K562 (cell line): Measurements from ENCODE around the gene CMSS1. TPM values are rescaled to one million over a fixed set of nuclear protein-coding genes. Genes with fewer than 3 reads are reported as not detected.

Source experiments
- ATAC-seq: fragments of 200-7000 bp; cut with Tn5 transposase; 3 replicates; pipeline ENCODE4 v1.9.1; 2020; ENCODE audit warnings: moderate library complexity
- BruUV-seq: library from RNA; stranded (reverse); fragments of 400-500 nt; replicated peaks from 2 replicates; lab custom pipeline; 2021; lab: Mats Ljungman, UMichigan
- CTCF ChIA-PET: fragments of 300-600 bp; formaldehyde crosslinking; extraction: SDS; loops from one replicate; lab custom pipeline; 2021; ENCODE audit warnings: low intra/inter-chr PET ratio; lab: Yijun Ruan, JAX
- POLR2A ChIA-PET: fragments of 300-600, 350-650 bp; sonication (Branson Sonifier 250); formaldehyde crosslinking; extraction: SDS; loops from one replicate; lab custom pipeline; 2021; ENCODE audit warnings: antibody characterized with exemption, inconsistent platforms; lab: Yijun Ruan, JAX
- DNase-seq, 4 experiments: peaks; one replicate each; pipeline versions ENCODE4 v3.0.0 to v3.0.0-alpha.2; 2011 to 2018; ENCODE audit warnings: low spot score in 3 of 4, mixed read lengths in 3 of 4; ENCODE audit errors: extremely low read depth in 1 of 4
- FAIRE-seq: peaks from 2 replicates; lab custom pipeline; 2011; peaks lifted over from hg19 to GRCh38; lab: Jason Lieb, UNC
- H2AFZ ChIP-seq: 2 replicates; pipeline ENCODE4 v1.6.0; 2011; ENCODE audit warnings: low read depth, low read length, control low read depth, inconsistent platforms
- H3K27ac ChIP-seq: fragments of 200-600 bp; 3 replicates; pipeline ENCODE4 v1.8.0; 2011; ENCODE audit warnings: low read depth, mild to moderate bottlenecking, control low read depth, inconsistent platforms, low read length, moderate library complexity, mixed read lengths; ENCODE audit errors: extremely low read depth
- H3K27me3 ChIP-seq, 2 experiments: fragments of 300-600 bp in 1 of 2; 2 replicates in 1 of 2; 3 replicates in 1 of 2; pipeline versions ENCODE4 v1.6.0 to v1.8.0; 2011; ENCODE audit warnings: inconsistent platforms in 2 of 2, low read length in 2 of 2, mild to moderate bottlenecking in 1 of 2, mixed read lengths in 1 of 2, moderate library complexity in 1 of 2; ENCODE audit not compliant: control insufficient read depth in 2 of 2, insufficient read depth in 2 of 2
- H3K36me3 ChIP-seq: fragments of 300-600 bp; 3 replicates; pipeline ENCODE4 v1.8.0; 2011; ENCODE audit warnings: mild to moderate bottlenecking, low read length, inconsistent platforms; ENCODE audit not compliant: control insufficient read depth, insufficient read depth
- H3K4me1 ChIP-seq, 2 experiments: fragments of 200-600 bp in 1 of 2; replicated peaks in 1 of 2; 2 replicates in 1 of 2; 3 replicates in 1 of 2; pipeline versions ENCODE4 v1.5.1 to v1.8.0; 2011; ENCODE audit warnings: inconsistent platforms in 2 of 2, low read length in 2 of 2, mild to moderate bottlenecking in 1 of 2, mixed read lengths in 1 of 2, moderate library complexity in 1 of 2; ENCODE audit not compliant: control insufficient read depth in 2 of 2, insufficient read depth in 2 of 2
- H3K4me2 ChIP-seq: 2 replicates; pipeline ENCODE4 v1.6.1; 2011; ENCODE audit warnings: low read length, control low read depth, inconsistent platforms, mixed read lengths; ENCODE audit not compliant: insufficient read depth
- H3K4me3 ChIP-seq: fragments of 200-600 bp; sonication (generic), shearing (Covaris generic); 2 replicates; pipeline ENCODE4 v1.5.1; 2016; ENCODE audit warnings: control low read depth, inconsistent platforms
- H3K79me2 ChIP-seq: fragments of 200-600 bp; 3 replicates; pipeline ENCODE4 v1.8.0; 2011; ENCODE audit warnings: low read length, inconsistent platforms; ENCODE audit not compliant: control insufficient read depth, insufficient read depth
- H3K9ac ChIP-seq, 2 experiments: 2 replicates each; pipeline versions ENCODE4 v1.6.0 to v1.6.1; 2011; ENCODE audit warnings: low read depth in 2 of 2, low read length in 2 of 2, control low read depth in 1 of 2, inconsistent platforms in 1 of 2, mild to moderate bottlenecking in 1 of 2, mixed read lengths in 1 of 2; ENCODE audit not compliant: insufficient read depth in 1 of 2
- H3K9me1 ChIP-seq: one replicate; pipeline ENCODE4 v1.6.0; 2011; ENCODE audit warnings: inconsistent platforms, mild to moderate bottlenecking, low read length, moderate library complexity; ENCODE audit not compliant: control insufficient read depth, insufficient read depth
- H3K9me3 ChIP-seq: replicated peaks from 2 replicates; pipeline ENCODE4 v1.5.1; 2011; ENCODE audit warnings: low read depth, low read length, inconsistent platforms; ENCODE audit not compliant: control insufficient read depth, insufficient read depth
- H4K20me1 ChIP-seq: replicated peaks from 2 replicates; pipeline ENCODE4 v1.6.1; 2011; ENCODE audit warnings: low read length, inconsistent platforms, mixed read lengths; ENCODE audit not compliant: control insufficient read depth, insufficient read depth
- ARID4B ChIP-seq: sonication (generic); formaldehyde crosslinking; IDR thresholded peaks from 2 replicates; pipeline ENCODE4 v1.8.0; 2022; ENCODE audit warnings: mild to moderate bottlenecking, missing genetic modification reagents
- CEBPG ChIP-seq, 3 experiments: fragments of 200-800 bp in 1 of 3; sonication (Bioruptor generic) in 1 of 3; sonication (generic) in 1 of 3; formaldehyde crosslinking in 1 of 3; IDR thresholded peaks in 2 of 3; conservative IDR thresholded peaks in 1 of 3; 2 replicates each; pipeline versions ENCODE4 v1.6.1 to v1.8.0; 2016 to 2022; ENCODE audit warnings: missing compliant biosample characterization in 2 of 3, missing genetic modification characterization in 2 of 3, mild to moderate bottlenecking in 1 of 3, missing genetic modification reagents in 1 of 3
- FOXJ3 ChIP-seq: sonication (generic); formaldehyde crosslinking; IDR thresholded peaks from 2 replicates; pipeline ENCODE4 v1.4.0; 2020; ENCODE audit warnings: mild to moderate bottlenecking, missing genetic modification reagents
- GTF2E2 ChIP-seq: fragments of 200-800 bp; sonication (Bioruptor generic); IDR thresholded peaks from 2 replicates; pipeline ENCODE4 v1.6.1; 2016; ENCODE audit warnings: missing genetic modification characterization, missing compliant biosample characterization
- MTA3 ChIP-seq: fragments of 450-650 bp; formaldehyde crosslinking; IDR thresholded peaks from 2 replicates; pipeline ENCODE4 v1.6.1; 2017; ENCODE audit warnings: mild to moderate bottlenecking, borderline replicate concordance
- NBN ChIP-seq: fragments of 450-650 bp; IDR thresholded peaks from 2 replicates; pipeline ENCODE4 v1.6.1; 2016; ENCODE audit warnings: low read depth, mild to moderate bottlenecking
- NR2C2 ChIP-seq, 2 experiments: fragments of 200-800 bp in 1 of 2; sonication (Bioruptor generic) in 1 of 2; sonication (generic) in 1 of 2; formaldehyde crosslinking in 1 of 2; IDR thresholded peaks; 2 replicates each; pipeline versions ENCODE4 v1.6.1 to v1.8.0; 2016 to 2022; ENCODE audit warnings: mild to moderate bottlenecking in 1 of 2, missing compliant biosample characterization in 1 of 2, missing genetic modification characterization in 1 of 2, missing genetic modification reagents in 1 of 2
- PBX2 ChIP-seq, 2 experiments: IDR thresholded peaks in 1 of 2; conservative IDR thresholded peaks in 1 of 2; 2 replicates each; pipeline ENCODE4 v1.6.1; 2016; ENCODE audit warnings: low read depth in 2 of 2, mild to moderate bottlenecking in 1 of 2, missing compliant biosample characterization in 1 of 2, missing genetic modification characterization in 1 of 2, moderate library complexity in 1 of 2
- SIN3A ChIP-seq, 2 experiments: fragments of 150-350 bp in 1 of 2; IDR thresholded peaks; 2 replicates each; pipeline ENCODE4 v1.6.1; 2011 to 2016; ENCODE audit warnings: borderline replicate concordance in 2 of 2, low read depth in 2 of 2, low read length in 2 of 2, mild to moderate bottlenecking in 2 of 2, moderate library complexity in 2 of 2; ENCODE audit not compliant: control insufficient read depth in 1 of 2
- TAF9B ChIP-seq: fragments of 450-650 bp; IDR thresholded peaks from 2 replicates; pipeline ENCODE4 v1.6.1; 2018; ENCODE audit warnings: mild to moderate bottlenecking; ENCODE audit not compliant: partially characterized antibody
- TCF3 ChIP-seq: sonication (generic); formaldehyde crosslinking; IDR thresholded peaks from 2 replicates; pipeline ENCODE4 v1.4.0; 2020; ENCODE audit warnings: mild to moderate bottlenecking, missing genetic modification reagents
- TEAD1 ChIP-seq, 2 experiments: fragments of 450-650 bp in 1 of 2; sonication (generic) in 1 of 2; formaldehyde crosslinking; IDR thresholded peaks; 2 replicates each; pipeline versions ENCODE4 v1.4.0 to v1.8.0; 2020 to 2022; ENCODE audit warnings: mild to moderate bottlenecking in 2 of 2, missing genetic modification reagents in 1 of 2
- ZNF140 ChIP-seq: fragments of 250-450 bp; sonication (Bioruptor Pico); IDR thresholded peaks from 2 replicates; pipeline ENCODE4 v1.8.0; 2021; ENCODE audit warnings: moderate library complexity, mild to moderate bottlenecking, inconsistent platforms
- ZNF696 ChIP-seq: fragments of 250-450 bp; sonication (Bioruptor Pico); conservative IDR thresholded peaks from 2 replicates; pipeline ENCODE4 v1.4.0; 2020; ENCODE audit warnings: mild to moderate bottlenecking, moderate library complexity
- WGBS: fragments of 100-300 bp; shearing (Covaris generic); methylation state at CpG from one replicate; pipeline ENCODE4 v1.1.6; 2016; ENCODE audit warnings: low coverage, mixed read lengths; ENCODE audit not compliant: insufficient coverage; ENCODE audit errors: missing lambda C conversion rate; 5-methylcytosine and 5-hydroxymethylcytosine counted together
- in situ Hi-C: fragments of 300-500 bp; cut with MboI; formaldehyde crosslinking; loops from 4 replicates; pipeline ENCODE4 v1.15.0; 2018; ENCODE audit warnings: inconsistent platforms, mixed read lengths
- intact Hi-C: fragments of 100-400 bp; cut with micrococcal nuclease; formaldehyde crosslinking; loops from 2 replicates; pipeline ENCODE4 v1.14.2; 2022
- polyA plus RNA-seq, 8 experiments: library from polyadenylated mRNA; depleted of rRNA in 4 of 8; stranded (reverse) in 5 of 8; unstranded in 3 of 8; fragments of >200 nt; fragmentation: Nextera tagmentation in 2 of 8; fragmentation: Illumina TruSeq in 1 of 8; extraction: Ambion mirVana in 2 of 8; extraction: Trizol in 1 of 8; gene quantifications; 2 replicates each; pipeline versions ENCODE4 v1.2.1 to v1.2.3, GENCODE V29; 2011 to 2014; ENCODE audit warnings: inconsistent platforms in 1 of 8, missing spikeins in 1 of 8
- total RNA-seq, 7 experiments: library from RNA; depleted of rRNA in 6 of 7; stranded (reverse); fragments of >200 nt in 6 of 7; fragmentation: Illumina TruSeq in 2 of 7; extraction: Trizol in 2 of 7; gene quantifications; 2 replicates each; pipeline versions ENCODE4 v1.2.1 to v1.2.3, GENCODE V29; 2011 to 2021; ENCODE audit warnings: low replicate concordance in 1 of 7

CMSS1 gene
- total and polyA plus RNA-seq, 9 of the 15 experiments (the other 6 are each of a cell fraction or from before 2014, with no cell fraction given) = 46.9 to 109 (median 72.3) TPM

GRCh38 chr3:100043271-100043670, 225.6 kb downstream of the CMSS1 start:
- Histone ChIP-seq H3K79me2 (no peaks in the 10 kb centered on the region), H4K20me1 (no peaks in the 10 kb centered on the region), H3K4me3 (no peak overlapping the region), H2AFZ (no peak overlapping the region), H3K9me3 (no peaks in the 10 kb centered on the region)
- TF ChIP-seq TEAD1 (CRISPR knock-in tag; IDR thresholded peaks at IDR 0.05) (no peak), SIN3A (IDR thresholded peaks at IDR 0.05; ENCODE audit: borderline replicate concordance in 2 of 2, control insufficient read depth in 1 of 2, low read depth in 2 of 2, low read length in 2 of 2) (no peak), PBX2 (CRISPR knock-in tag; IDR thresholded peaks at IDR 0.05; ENCODE audit: low read depth) (no peak), PBX2 (tag; conservative IDR thresholded peaks at IDR 0.05; ENCODE audit: low read depth) (no peak), ZNF696 (CRISPR knock-in tag) (no peak), TCF3 (CRISPR knock-in tag) (no peak), ZNF140 (CRISPR knock-in tag) (no peak), NR2C2 (CRISPR knock-in tag; IDR thresholded peaks at IDR 0.05) (no peak), NR2C2 (tag; IDR thresholded peaks at IDR 0.05) (no peak), NBN (no peak), CEBPG (CRISPR knock-in tag; IDR thresholded peaks at IDR 0.05) (no peak), CEBPG (tag; conservative IDR thresholded peaks at IDR 0.05 in 1 of 2, IDR thresholded peaks at IDR 0.05 in 1 of 2) (no peak), TAF9B (no peak), GTF2E2 (tag) (no peak), FOXJ3 (no peak), ARID4B (no peak), MTA3 (no peak)
- TF ChIP-seq, all 486 proteins: peak for 0
- FAIRE-seq (no peak), DNase-seq (no peak), ATAC-seq (no peak)
- no peak overlapping the region for H3K4me2 ChIP-seq
- H3K36me3 ChIP-seq = no peaks in the 10 kb centered on the region
- 20% methylated on average over 1 of the region's 1 CpG for WGBS
- ChIA-PET POLR2A (interaction anchor here (1.6 to 2.0 kb wide), 2 partner anchors 11 to 14 kb away, joined by 3 to 6 read pairs; no protein-coding TSS in a partner anchor), CTCF (no interaction called here)
- H3K9me1 ChIP-seq = no peaks in the 10 kb centered on the region
- in situ Hi-C loops = no loop called here
- no peak overlapping the region for H3K9ac ChIP-seq
- H3K27me3 ChIP-seq = no peaks in the 10 kb centered on the region
- no TSS peak for BruUV-seq
- H3K27ac ChIP-seq = no peak overlapping the region
- H3K4me1 ChIP-seq = no peaks in the 10 kb centered on the region
- intact Hi-C loops = no loop called here
